Measurements from ENCODE around the gene SASS6.

SASS6 gene

DNA sequence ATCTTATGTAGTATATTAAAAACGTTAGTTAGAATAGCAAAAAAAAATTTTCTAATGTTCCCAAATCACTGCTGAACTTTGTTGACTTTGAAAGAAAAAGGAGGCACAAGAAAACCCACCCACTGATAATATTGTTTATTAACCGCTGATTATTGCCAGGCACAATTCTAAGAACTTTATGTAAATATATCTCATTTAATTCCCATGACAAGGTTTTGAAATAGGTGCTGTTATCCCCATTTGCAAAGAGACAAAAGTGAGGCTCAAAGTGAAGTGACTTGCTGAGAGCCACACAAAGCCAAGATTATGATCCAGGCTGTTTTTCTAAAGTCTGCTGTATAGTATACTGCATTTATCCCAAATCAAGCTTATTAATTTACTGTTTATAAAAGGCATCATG lies 56.4 kb downstream of the SASS6 start:
- Histone ChIP-seq H3K27me3 (ENCODE audit: insufficient read depth, poor library complexity, severe bottlenecking) (no peaks in the 10 kb centered on the region), H3K4me3 (replicated peaks; ENCODE audit: insufficient read depth, low read length) (no peak overlapping the region), H3K27ac (replicated peaks) (no peak overlapping the region)
- DNase-seq (ENCODE audit: low read depth in 1 of 2, low spot score in 1 of 2): no peak
- TF ChIP-seq GABPA (IDR thresholded peaks at IDR 0.05; ENCODE audit: low read depth): no peak
- no peak for TF ChIP-seq POLR2AphosphoS5 (IDR thresholded peaks at IDR 0.05; ENCODE audit: low read depth)
- TF ChIP-seq, protein P1, sequence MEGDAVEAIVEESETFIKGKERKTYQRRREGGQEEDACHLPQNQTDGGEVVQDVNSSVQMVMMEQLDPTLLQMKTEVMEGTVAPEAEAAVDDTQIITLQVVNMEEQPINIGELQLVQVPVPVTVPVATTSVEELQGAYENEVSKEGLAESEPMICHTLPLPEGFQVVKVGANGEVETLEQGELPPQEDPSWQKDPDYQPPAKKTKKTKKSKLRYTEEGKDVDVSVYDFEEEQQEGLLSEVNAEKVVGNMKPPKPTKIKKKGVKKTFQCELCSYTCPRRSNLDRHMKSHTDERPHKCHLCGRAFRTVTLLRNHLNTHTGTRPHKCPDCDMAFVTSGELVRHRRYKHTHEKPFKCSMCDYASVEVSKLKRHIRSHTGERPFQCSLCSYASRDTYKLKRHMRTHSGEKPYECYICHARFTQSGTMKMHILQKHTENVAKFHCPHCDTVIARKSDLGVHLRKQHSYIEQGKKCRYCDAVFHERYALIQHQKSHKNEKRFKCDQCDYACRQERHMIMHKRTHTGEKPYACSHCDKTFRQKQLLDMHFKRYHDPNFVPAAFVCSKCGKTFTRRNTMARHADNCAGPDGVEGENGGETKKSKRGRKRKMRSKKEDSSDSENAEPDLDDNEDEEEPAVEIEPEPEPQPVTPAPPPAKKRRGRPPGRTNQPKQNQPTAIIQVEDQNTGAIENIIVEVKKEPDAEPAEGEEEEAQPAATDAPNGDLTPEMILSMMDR (IDR thresholded peaks at IDR 0.05; ENCODE audit: insufficient read depth, low read length): no peak
- TF ChIP-seq, protein P2, sequence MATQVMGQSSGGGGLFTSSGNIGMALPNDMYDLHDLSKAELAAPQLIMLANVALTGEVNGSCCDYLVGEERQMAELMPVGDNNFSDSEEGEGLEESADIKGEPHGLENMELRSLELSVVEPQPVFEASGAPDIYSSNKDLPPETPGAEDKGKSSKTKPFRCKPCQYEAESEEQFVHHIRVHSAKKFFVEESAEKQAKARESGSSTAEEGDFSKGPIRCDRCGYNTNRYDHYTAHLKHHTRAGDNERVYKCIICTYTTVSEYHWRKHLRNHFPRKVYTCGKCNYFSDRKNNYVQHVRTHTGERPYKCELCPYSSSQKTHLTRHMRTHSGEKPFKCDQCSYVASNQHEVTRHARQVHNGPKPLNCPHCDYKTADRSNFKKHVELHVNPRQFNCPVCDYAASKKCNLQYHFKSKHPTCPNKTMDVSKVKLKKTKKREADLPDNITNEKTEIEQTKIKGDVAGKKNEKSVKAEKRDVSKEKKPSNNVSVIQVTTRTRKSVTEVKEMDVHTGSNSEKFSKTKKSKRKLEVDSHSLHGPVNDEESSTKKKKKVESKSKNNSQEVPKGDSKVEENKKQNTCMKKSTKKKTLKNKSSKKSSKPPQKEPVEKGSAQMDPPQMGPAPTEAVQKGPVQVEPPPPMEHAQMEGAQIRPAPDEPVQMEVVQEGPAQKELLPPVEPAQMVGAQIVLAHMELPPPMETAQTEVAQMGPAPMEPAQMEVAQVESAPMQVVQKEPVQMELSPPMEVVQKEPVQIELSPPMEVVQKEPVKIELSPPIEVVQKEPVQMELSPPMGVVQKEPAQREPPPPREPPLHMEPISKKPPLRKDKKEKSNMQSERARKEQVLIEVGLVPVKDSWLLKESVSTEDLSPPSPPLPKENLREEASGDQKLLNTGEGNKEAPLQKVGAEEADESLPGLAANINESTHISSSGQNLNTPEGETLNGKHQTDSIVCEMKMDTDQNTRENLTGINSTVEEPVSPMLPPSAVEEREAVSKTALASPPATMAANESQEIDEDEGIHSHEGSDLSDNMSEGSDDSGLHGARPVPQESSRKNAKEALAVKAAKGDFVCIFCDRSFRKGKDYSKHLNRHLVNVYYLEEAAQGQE (IDR thresholded peaks at IDR 0.05; ENCODE audit: insufficient replicate concordance, low read depth): no peak
- no peak for TF ChIP-seq SPI1 (IDR thresholded peaks at IDR 0.05; ENCODE audit: borderline replicate concordance, low read depth)

- H3K27ac ChIP-seq (replicated peaks): no peak overlapping the region
- TF ChIP-seq GABPA (IDR thresholded peaks at IDR 0.05; ENCODE audit: low read depth) (no peak), POLR2AphosphoS5 (IDR thresholded peaks at IDR 0.05; ENCODE audit: low read depth) (no peak), SPI1 (IDR thresholded peaks at IDR 0.05; ENCODE audit: borderline replicate concordance, low read depth) (no peak)
- TF ChIP-seq, protein P2 (IDR thresholded peaks at IDR 0.05; ENCODE audit: insufficient replicate concordance, low read depth): no peak
- TF ChIP-seq, protein P1 (IDR thresholded peaks at IDR 0.05; ENCODE audit: insufficient read depth, low read length): no peak
- H3K4me3 ChIP-seq (replicated peaks; ENCODE audit: insufficient read depth, low read length): no peak overlapping the region
- no peak for DNase-seq (ENCODE audit: low read depth in 1 of 2, low spot score in 1 of 2)
- H3K27me3 ChIP-seq (ENCODE audit: insufficient read depth, poor library complexity, severe bottlenecking): no peaks in the 10 kb centered on the region
Measured at GRCh38 chr1:100075773-100076172, 57.0 kb downstream of the SASS6 start.

GRCh38 chr1:100074604-100075395 lies 57.9 kb downstream of the SASS6 start:
- H3K27me3 ChIP-seq (ENCODE audit: insufficient read depth, poor library complexity, severe bottlenecking): no peaks in the 10 kb centered on the region
- no peak overlapping the region for H3K27ac ChIP-seq (replicated peaks)
- no peak for DNase-seq (ENCODE audit: low read depth in 1 of 2, low spot score in 1 of 2)
- no peak overlapping the region for H3K4me3 ChIP-seq (replicated peaks; ENCODE audit: insufficient read depth, low read length)
- TF ChIP-seq SPI1 (IDR thresholded peaks at IDR 0.05; ENCODE audit: borderline replicate concordance, low read depth): no peak
- TF ChIP-seq POLR2AphosphoS5 (IDR thresholded peaks at IDR 0.05; ENCODE audit: low read depth): no peak
- TF ChIP-seq, protein P1 (IDR thresholded peaks at IDR 0.05; ENCODE audit: insufficient read depth, low read length): no peak
- TF ChIP-seq GABPA (IDR thresholded peaks at IDR 0.05; ENCODE audit: low read depth): no peak
- TF ChIP-seq, protein P2 (IDR thresholded peaks at IDR 0.05; ENCODE audit: insufficient replicate concordance, low read depth): no peak

All from HL-60 (cell line).